Measurements from ENCODE around the gene CPN2.

Gene CPN2

DNA sequence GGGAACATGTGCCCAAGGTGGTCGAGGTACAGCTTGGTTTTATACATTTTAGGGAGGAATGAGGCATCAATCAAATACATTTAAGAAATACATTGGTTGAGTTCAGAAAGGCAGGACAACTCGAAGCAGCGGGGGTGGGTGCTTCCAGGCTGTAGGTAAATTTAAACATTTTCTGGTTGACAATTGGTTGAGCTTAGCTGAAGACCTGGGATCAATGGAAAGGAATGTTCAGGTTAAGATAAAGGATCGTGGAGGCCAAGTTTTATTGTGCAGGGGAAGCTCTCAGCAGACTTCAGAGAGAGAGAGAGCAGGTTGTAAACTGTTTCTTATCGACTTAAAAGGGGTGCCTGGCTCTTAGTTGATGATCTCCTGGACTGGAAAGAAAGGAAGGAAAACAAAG is 11.3 kb downstream of the CPN2 start:
- Histone ChIP-seq H2AFZ (ENCODE audit: low read depth) (no peak overlapping the region), H3K36me3 (ENCODE audit: insufficient read depth) (no peaks in the 10 kb centered on the region), H3K4me3 (IDR thresholded peaks at IDR 0.05; ENCODE audit: insufficient read depth, low read depth, low read length) (no peak overlapping the region), H3K4me1 (ENCODE audit: low read depth, poor library complexity, severe bottlenecking) (no peaks in the 10 kb centered on the region), H3K9ac (no peak overlapping the region), H3K27ac (no peak overlapping the region), H3K27me3 (ENCODE audit: insufficient read depth, low read depth) (no peaks in the 10 kb centered on the region), H3K4me2 (no peak overlapping the region), H4K20me1 (ENCODE audit: insufficient read depth) (no peaks in the 10 kb centered on the region), H3K79me2 (ENCODE audit: insufficient read depth, low read depth) (no peaks in the 10 kb centered on the region)
- TF ChIP-seq, protein P1, sequence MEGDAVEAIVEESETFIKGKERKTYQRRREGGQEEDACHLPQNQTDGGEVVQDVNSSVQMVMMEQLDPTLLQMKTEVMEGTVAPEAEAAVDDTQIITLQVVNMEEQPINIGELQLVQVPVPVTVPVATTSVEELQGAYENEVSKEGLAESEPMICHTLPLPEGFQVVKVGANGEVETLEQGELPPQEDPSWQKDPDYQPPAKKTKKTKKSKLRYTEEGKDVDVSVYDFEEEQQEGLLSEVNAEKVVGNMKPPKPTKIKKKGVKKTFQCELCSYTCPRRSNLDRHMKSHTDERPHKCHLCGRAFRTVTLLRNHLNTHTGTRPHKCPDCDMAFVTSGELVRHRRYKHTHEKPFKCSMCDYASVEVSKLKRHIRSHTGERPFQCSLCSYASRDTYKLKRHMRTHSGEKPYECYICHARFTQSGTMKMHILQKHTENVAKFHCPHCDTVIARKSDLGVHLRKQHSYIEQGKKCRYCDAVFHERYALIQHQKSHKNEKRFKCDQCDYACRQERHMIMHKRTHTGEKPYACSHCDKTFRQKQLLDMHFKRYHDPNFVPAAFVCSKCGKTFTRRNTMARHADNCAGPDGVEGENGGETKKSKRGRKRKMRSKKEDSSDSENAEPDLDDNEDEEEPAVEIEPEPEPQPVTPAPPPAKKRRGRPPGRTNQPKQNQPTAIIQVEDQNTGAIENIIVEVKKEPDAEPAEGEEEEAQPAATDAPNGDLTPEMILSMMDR (conservative IDR thresholded peaks at IDR 0.05; ENCODE audit: low read depth, low read length) = no peak

DNA sequence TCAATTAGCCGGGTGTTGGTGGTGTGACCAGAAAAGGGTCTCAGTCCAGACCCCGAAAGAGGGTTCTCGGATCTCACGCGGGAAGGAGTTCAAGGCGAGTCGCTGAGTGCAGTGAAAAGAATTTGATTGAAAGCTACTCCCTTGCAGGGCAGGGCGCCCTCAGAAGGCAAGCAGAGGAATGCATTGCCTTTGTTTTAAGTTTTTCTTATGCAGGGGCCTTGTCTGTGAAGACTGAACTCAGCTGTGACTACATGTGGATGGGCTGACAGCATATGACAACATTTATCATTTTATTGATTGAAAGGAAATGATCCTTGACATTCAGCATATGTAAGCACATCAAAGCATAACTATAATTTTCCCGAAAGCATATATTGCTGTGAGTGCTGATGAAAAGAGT is 11.8 kb downstream of the CPN2 start:
- no peak overlapping the region for H3K4me2 ChIP-seq
- H3K27me3 ChIP-seq (ENCODE audit: insufficient read depth, low read depth) = no peaks in the 10 kb centered on the region
- H2AFZ ChIP-seq (ENCODE audit: low read depth) = no peak overlapping the region
- H3K4me1 ChIP-seq (ENCODE audit: low read depth, poor library complexity, severe bottlenecking) = no peaks in the 10 kb centered on the region
- H3K79me2 ChIP-seq (ENCODE audit: insufficient read depth, low read depth) = no peaks in the 10 kb centered on the region
- TF ChIP-seq, protein P1 (conservative IDR thresholded peaks at IDR 0.05; ENCODE audit: low read depth, low read length) = no peak
- no peaks in the 10 kb centered on the region for H4K20me1 ChIP-seq (ENCODE audit: insufficient read depth)
- no peaks in the 10 kb centered on the region for H3K36me3 ChIP-seq (ENCODE audit: insufficient read depth)
- H3K9ac ChIP-seq = no peak overlapping the region
- H3K4me3 ChIP-seq (IDR thresholded peaks at IDR 0.05; ENCODE audit: insufficient read depth, low read depth, low read length) = no peak overlapping the region
- no peak overlapping the region for H3K27ac ChIP-seq

DNA sequence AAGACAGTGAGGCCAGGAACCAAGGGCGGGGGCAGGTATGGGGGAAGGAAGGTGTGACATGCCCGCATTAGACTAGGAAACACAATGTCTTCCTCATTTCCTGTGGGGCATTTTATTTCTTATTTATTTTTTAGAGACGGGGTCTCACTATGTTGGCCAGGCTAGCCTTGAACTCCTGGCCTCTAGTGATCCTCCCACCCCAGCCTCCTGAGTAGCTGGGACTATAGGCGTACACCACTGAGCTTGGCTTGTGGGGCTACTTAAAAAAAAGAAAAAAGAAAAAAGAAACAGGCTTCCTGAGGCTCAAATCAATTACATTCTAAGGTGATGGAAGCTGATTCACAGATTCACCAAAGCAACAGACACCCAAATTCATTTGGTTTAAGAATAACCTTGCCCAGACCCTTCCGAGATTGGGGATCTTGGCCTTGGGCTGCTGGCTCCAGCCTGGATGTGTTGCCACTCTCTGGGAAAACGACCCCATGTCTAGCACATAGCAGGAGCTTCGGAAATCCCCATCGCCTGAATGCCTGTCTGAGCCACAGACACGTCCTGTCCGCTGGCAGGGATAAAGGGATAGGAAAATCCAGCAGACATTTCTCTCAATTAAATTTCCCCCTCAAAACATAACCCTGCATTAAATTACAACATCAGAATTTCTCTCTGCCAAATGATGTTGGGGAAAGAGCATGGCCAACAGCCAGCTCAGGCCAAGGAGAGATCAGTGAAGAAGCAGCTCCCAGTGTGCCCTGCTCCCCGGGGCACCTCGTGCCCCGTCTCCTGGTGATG is 13.0 kb downstream of the CPN2 start:
- Histone ChIP-seq H3K4me2 (no peak overlapping the region), H3K9ac (no peak overlapping the region), H3K4me1 (ENCODE audit: low read depth, poor library complexity, severe bottlenecking) (peaks cover 3% of the 10 kb centered on the region), H2AFZ (ENCODE audit: low read depth) (no peak overlapping the region), H3K79me2 (ENCODE audit: insufficient read depth, low read depth) (no peaks in the 10 kb centered on the region), H3K36me3 (ENCODE audit: insufficient read depth) (no peaks in the 10 kb centered on the region), H3K4me3 (IDR thresholded peaks at IDR 0.05; ENCODE audit: insufficient read depth, low read depth, low read length) (no peak overlapping the region), H4K20me1 (ENCODE audit: insufficient read depth) (no peaks in the 10 kb centered on the region), H3K27ac (no peak overlapping the region), H3K27me3 (ENCODE audit: insufficient read depth, low read depth) (peaks cover 1% of the 10 kb centered on the region; the same call in 1 of the 2 replicates)
- TF ChIP-seq, protein P1 (conservative IDR thresholded peaks at IDR 0.05; ENCODE audit: low read depth, low read length) = no peak

- TF ChIP-seq, protein P1 (conservative IDR thresholded peaks at IDR 0.05; ENCODE audit: low read depth, low read length) = no peak
Observed at GRCh38 chr3:194336601-194337355, 14.3 kb downstream of the CPN2 start.

More at GRCh38 chr3:194336601-194337355, 14.3 kb downstream of the CPN2 start:
- Histone ChIP-seq H3K79me2 (ENCODE audit: insufficient read depth, low read depth) (no peaks in the 10 kb centered on the region), H2AFZ (ENCODE audit: low read depth) (no peak overlapping the region), H3K4me1 (ENCODE audit: low read depth, poor library complexity, severe bottlenecking) (peaks cover 3% of the 10 kb centered on the region), H3K9ac (no peak overlapping the region), H3K36me3 (ENCODE audit: insufficient read depth) (no peaks in the 10 kb centered on the region), H3K27me3 (ENCODE audit: insufficient read depth, low read depth) (peaks cover 7% of the 10 kb centered on the region), H3K4me3 (IDR thresholded peaks at IDR 0.05; ENCODE audit: insufficient read depth, low read depth, low read length) (no peak overlapping the region), H3K27ac (no peak overlapping the region), H3K4me2 (no peak overlapping the region), H4K20me1 (ENCODE audit: insufficient read depth) (no peaks in the 10 kb centered on the region)
